Lower leg skin (tissue), 3 donors: ENCODE data around the gene BACE1-AS.

Experiments
- POLR2A ChIP-seq, 2 donors: fragments of 450-650 bp; IDR thresholded peaks; one replicate each; pipeline ENCODE4 v1.6.1; 2016 to 2017; ENCODE audit warnings: antibody characterized with exemption in 2 of 2, mild to moderate bottlenecking in 1 of 2, moderate library complexity in 1 of 2
- TF ChIP-seq, protein P1 (sequence below), 3 donors: fragments of 450-650 bp; IDR thresholded peaks; one replicate each; pipeline ENCODE4 v1.5.1; 2016; ENCODE audit warnings: antibody characterized with exemption in 3 of 3, mild to moderate bottlenecking in 3 of 3, moderate library complexity in 2 of 3

DNA sequence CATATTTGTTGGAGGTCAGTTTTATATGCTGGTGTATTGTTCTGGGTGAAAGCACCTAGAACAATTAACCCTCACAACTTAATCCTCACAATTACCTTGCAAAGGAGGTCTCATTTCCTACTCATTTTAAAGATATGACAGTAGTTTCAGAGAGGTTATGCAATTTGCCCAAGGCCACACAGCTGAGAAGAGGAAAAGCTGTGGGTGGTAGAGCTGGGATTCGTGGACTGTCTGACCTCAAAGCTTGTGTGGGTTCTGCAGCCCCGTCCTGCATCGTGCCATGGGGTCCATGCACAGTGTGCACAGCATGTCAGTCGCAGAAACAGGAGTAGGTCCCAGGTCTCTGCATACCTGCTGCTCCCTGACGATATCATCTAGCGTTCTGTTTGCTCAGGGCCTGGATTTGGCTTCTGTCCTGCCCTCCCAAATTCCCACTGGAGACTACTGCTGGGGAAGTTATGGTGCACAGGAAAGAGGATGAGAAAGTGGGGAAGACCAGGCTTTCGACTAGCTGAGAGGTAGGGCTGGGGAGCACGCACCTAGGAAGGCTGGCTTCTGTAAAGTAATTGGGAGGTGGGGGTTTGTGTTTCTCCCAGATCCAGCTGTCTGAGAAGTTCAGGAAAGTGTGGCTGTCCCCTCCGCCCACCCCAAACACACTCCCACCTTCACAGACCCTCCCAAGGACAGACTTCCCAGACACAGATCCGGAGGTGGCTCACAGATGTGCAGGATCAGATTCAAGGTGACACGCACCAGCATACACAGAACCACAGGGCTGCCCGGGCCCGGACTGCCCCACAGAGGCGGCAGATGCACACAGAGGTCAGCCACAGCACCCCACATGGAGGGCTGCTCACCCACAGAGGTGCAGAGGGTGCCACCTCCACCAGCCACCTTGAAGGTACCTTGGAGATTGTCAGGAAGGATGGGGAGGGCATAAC, 23.0 kb downstream of the BACE1-AS start:
- TF ChIP-seq, protein P1, sequence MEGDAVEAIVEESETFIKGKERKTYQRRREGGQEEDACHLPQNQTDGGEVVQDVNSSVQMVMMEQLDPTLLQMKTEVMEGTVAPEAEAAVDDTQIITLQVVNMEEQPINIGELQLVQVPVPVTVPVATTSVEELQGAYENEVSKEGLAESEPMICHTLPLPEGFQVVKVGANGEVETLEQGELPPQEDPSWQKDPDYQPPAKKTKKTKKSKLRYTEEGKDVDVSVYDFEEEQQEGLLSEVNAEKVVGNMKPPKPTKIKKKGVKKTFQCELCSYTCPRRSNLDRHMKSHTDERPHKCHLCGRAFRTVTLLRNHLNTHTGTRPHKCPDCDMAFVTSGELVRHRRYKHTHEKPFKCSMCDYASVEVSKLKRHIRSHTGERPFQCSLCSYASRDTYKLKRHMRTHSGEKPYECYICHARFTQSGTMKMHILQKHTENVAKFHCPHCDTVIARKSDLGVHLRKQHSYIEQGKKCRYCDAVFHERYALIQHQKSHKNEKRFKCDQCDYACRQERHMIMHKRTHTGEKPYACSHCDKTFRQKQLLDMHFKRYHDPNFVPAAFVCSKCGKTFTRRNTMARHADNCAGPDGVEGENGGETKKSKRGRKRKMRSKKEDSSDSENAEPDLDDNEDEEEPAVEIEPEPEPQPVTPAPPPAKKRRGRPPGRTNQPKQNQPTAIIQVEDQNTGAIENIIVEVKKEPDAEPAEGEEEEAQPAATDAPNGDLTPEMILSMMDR (IDR thresholded peaks at IDR 0.05): no peak
- TF ChIP-seq POLR2A (IDR thresholded peaks at IDR 0.05): no peak
